CD4-positive, alpha-beta memory T cell (primary cell): ENCODE data around the gene PARK7. TPM values are rescaled to one million over a fixed set of nuclear protein-coding genes. Genes with fewer than 3 reads are reported as not detected.

Experiments
- CTCF ChIA-PET: fragments of 350-600 bp; sonication (Branson Sonifier 250); formaldehyde crosslinking; loops from one replicate; lab custom pipeline; 2021; ENCODE audit warnings: inconsistent platforms; ENCODE audit not compliant: partially characterized antibody; lab: Charles Lee
- POLR2A ChIA-PET: fragments of 350-600 bp; sonication (Branson Sonifier 250); formaldehyde crosslinking; loops from one replicate; lab custom pipeline; 2021; ENCODE audit not compliant: partially characterized antibody; lab: Charles Lee
- DNase-seq, 5 donors: peaks; one replicate each; pipeline versions ENCODE4 v3.0.0 to v3.0.0-alpha.2; 2020 to 2022; ENCODE audit warnings: mixed read lengths in 1 of 5
- H3K27ac ChIP-seq: one replicate; pipeline ENCODE4 v1.7.0; 2013; ENCODE audit warnings: low read depth, low read length
- H3K27me3 ChIP-seq: 2 replicates; pipeline ENCODE4 v1.7.0; 2013; ENCODE audit warnings: mild to moderate bottlenecking, low read length, moderate library complexity; ENCODE audit not compliant: insufficient read depth
- H3K36me3 ChIP-seq: 2 replicates; pipeline ENCODE4 v1.7.0; 2013; ENCODE audit warnings: mild to moderate bottlenecking, low read length, moderate library complexity; ENCODE audit not compliant: insufficient read depth
- H3K4me1 ChIP-seq: 2 replicates; pipeline ENCODE4 v1.7.0; 2013; ENCODE audit warnings: mild to moderate bottlenecking, low read length, moderate library complexity; ENCODE audit not compliant: insufficient read depth
- H3K4me3 ChIP-seq, 2 donors: one replicate each; pipeline ENCODE4 v1.7.0; 2013; ENCODE audit warnings: low read length in 2 of 2, mild to moderate bottlenecking in 1 of 2
- H3K9me3 ChIP-seq, 2 donors: one replicate each; pipeline ENCODE4 v1.7.0; 2013; ENCODE audit warnings: low read length in 2 of 2, control low read depth in 1 of 2; ENCODE audit not compliant: control insufficient read depth in 1 of 2
- H3K27ac Mint-ChIP-seq, 7 donors: one replicate each; pipeline ENCODE4 v1.8.0; 2020 to 2021; ENCODE audit warnings: mixed read lengths in 7 of 7, mild to moderate bottlenecking in 6 of 7, inconsistent platforms in 3 of 7, moderate library complexity in 3 of 7
- H3K27me3 Mint-ChIP-seq, 2 donors: one replicate each; pipeline ENCODE4 v1.8.0; 2020 to 2021; ENCODE audit warnings: mixed read lengths in 2 of 2
- H3K36me3 Mint-ChIP-seq, 2 donors: one replicate each; pipeline ENCODE4 v1.8.0; 2020 to 2021; ENCODE audit warnings: mixed read lengths in 2 of 2, inconsistent platforms in 1 of 2, mild to moderate bottlenecking in 1 of 2
- H3K4me1 Mint-ChIP-seq, 4 donors: one replicate each; pipeline ENCODE4 v1.8.0; 2020 to 2021; ENCODE audit warnings: mixed read lengths in 4 of 4, mild to moderate bottlenecking in 1 of 4
- H3K4me3 Mint-ChIP-seq, 8 donors: one replicate each; pipeline ENCODE4 v1.8.0; 2020 to 2021; ENCODE audit warnings: mixed read lengths in 8 of 8, mild to moderate bottlenecking in 7 of 8, moderate library complexity in 6 of 8, inconsistent platforms in 3 of 8
- H3K9me3 Mint-ChIP-seq, 8 donors: one replicate each; pipeline ENCODE4 v1.8.0; 2020 to 2021; ENCODE audit warnings: mixed read lengths in 8 of 8, mild to moderate bottlenecking in 5 of 8, inconsistent platforms in 3 of 8, moderate library complexity in 1 of 8
- intact Hi-C: fragments of 100-400 bp; cut with micrococcal nuclease; formaldehyde crosslinking; loops from one replicate; pipeline ENCODE4 v1.15.1; 2023
- polyA plus RNA-seq, 2 donors: library from polyadenylated mRNA; unstranded; fragments of 300-500 nt; fragmentation: Illumina TruSeq; gene quantifications; one replicate each; pipeline ENCODE4 v1.2.3, GENCODE V29; 2021
- total RNA-seq, 2 experiments: library from RNA; stranded (reverse); gene quantifications; one replicate each; pipeline ENCODE4 v1.2.3, GENCODE V29; 2021

Gene PARK7
- total and polyA plus RNA-seq, 4 experiments from 2014 or later, result 112 to 381 (median 232) TPM

DNA sequence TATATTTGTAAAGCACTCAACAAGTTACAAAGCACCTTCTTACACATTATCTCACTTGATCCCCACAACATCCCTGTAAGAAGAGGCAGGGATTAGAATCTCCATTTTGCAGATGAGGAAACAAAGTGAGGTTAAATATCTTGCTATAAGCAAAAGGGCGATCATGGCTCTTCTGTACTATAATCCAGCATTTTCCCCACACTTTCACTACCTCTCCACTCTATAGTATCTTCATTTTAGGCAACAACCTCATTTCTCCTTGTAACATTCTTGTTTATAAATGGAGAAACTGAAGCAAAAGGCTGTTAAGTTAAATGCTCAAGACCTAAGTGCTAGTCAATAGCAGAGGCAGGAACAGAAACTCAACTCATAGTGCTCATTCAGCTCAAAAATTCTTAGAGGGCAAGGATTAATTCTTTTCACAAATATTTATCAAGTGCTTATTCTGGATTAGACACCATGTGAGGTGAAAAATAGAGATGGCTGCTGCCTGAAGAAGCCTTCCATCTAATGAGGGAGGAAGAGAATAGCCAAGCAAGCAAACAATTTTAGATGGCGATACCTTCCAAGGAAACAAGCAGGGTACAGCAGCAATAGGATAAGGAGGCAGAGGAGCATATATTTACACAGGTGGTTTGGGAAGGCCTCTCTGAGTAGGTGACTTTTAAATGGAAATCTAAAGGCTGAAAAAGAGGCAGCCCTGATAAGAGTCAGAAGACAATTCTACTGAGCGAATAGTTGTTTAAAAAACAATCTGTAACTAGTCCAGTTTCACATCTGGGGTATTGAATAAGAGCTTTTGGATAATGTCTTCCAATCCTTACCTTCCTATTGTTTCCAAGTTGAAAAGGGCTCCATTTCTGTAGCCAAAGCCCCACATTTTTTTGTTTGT, 61.1 kb downstream of the PARK7 start:
- peaks cover 8 to 13% (median 10%) of the 10 kb centered on the region in 4 donors for H3K4me1 Mint-ChIP-seq
- H3K27ac Mint-ChIP-seq, result peak overlapping the region in 1 of 7 donors; percentile 29
- no peak overlapping the region for H3K4me3 Mint-ChIP-seq

DNA sequence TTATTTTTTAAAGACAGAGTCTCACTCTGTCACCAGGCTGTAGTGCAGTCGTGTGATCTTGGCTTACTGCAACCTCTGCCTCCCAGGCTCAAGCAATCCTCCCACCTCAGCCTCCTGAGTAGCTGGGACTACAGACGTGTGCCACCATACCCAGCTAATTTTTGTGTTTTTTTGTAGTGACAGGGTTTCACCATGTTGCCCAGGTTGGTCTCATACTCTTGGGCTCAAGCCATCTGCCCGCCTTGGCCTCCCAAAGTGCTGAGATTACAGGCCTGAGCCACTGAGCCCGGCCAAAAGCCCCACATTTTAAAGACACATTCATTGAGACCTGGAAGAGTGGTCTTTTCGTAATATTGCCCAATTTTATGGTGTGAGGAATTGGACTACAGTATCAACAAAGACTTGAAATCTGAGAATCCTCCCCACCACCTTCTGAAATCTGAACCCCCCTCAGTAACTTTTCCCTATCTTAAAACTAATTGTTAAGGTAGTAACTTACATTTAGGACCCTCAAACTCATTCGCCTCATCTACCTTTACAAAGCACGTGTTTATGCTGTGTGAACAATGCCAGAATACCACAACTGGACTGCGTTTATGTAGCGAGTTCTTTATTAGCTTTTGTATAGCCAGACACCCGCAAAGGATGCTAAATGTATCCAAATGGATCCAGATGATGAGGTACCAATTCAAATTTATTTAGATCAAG, 61.9 kb downstream of the PARK7 start:
- Histone ChIP-seq H3K9me3 (no peaks in the 10 kb centered on the region), H3K36me3 (no peaks in the 10 kb centered on the region), H3K4me1 (peaks cover 14% of the 10 kb centered on the region), H3K27ac (no peak overlapping the region), H3K4me3 (no peak overlapping the region), H3K27me3 (peaks cover 6% of the 10 kb centered on the region)
- intact Hi-C loops, result no loop called here
- Mint-ChIP-seq H3K27ac (no peak overlapping the region), H3K4me1 (peaks cover 8 to 13% (median 10%) of the 10 kb centered on the region in 4 donors), H3K36me3 (no peaks in the 10 kb centered on the region), H3K9me3 (peaks cover 0 to 3% (median 0%) of the 10 kb centered on the region in 8 donors), H3K4me3 (no peak overlapping the region), H3K27me3 (peaks cover 11 to 19% of the 10 kb centered on the region in 2 donors)
- no peak for DNase-seq
- POLR2A ChIA-PET, result no interaction called here
- CTCF ChIA-PET, result interaction anchor here (2.4 kb wide), 1 partner anchor 9 kb away, joined by 11 read pairs; no protein-coding TSS in a partner anchor

More for the DNA sequence above, 61.1 kb downstream of the PARK7 start:
- Histone ChIP-seq H3K9me3 (no peaks in the 10 kb centered on the region), H3K4me3 (no peak overlapping the region), H3K27ac (no peak overlapping the region), H3K36me3 (no peaks in the 10 kb centered on the region), H3K27me3 (peaks cover 6% of the 10 kb centered on the region), H3K4me1 (peaks cover 14% of the 10 kb centered on the region)
- Mint-ChIP-seq H3K9me3 (peaks cover 0 to 3% (median 0%) of the 10 kb centered on the region in 8 donors), H3K36me3 (no peaks in the 10 kb centered on the region), H3K27me3 (peaks cover 14 to 21% of the 10 kb centered on the region in 2 donors)
- ChIA-PET POLR2A (no interaction called here), CTCF (interaction anchor here (2.4 kb wide), 1 partner anchor 8 kb away, joined by 11 read pairs; no protein-coding TSS in a partner anchor)
- intact Hi-C loops, result no loop called here
- no peak for DNase-seq

DNA sequence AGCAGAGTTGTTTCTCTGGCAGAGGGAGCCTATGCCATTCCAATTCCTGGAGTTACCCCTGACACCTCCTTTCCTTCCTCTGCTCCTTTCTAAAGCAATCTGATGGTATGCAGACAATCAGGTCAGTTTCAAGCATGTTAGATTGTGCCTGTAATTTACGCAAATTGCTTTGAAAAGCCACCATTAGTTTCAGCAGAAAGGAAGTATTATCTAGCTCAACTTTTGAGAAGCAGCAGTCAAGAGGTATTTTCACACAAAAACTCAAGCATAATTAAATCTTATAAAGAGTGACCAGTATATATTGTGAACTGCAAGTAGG, 62.4 kb downstream of the PARK7 start:
- Histone ChIP-seq H3K4me1 (peaks cover 14% of the 10 kb centered on the region), H3K27me3 (peaks cover 6% of the 10 kb centered on the region), H3K36me3 (no peaks in the 10 kb centered on the region), H3K27ac (no peak overlapping the region), H3K4me3 (no peak overlapping the region), H3K9me3 (no peaks in the 10 kb centered on the region)
- peaks cover 8 to 16% of the 10 kb centered on the region in 2 donors for H3K27me3 Mint-ChIP-seq
- H3K36me3 Mint-ChIP-seq, result no peaks in the 10 kb centered on the region
- intact Hi-C loops, result no loop called here
- DNase-seq, result no peak
- H3K4me1 Mint-ChIP-seq, result peaks cover 8 to 13% (median 10%) of the 10 kb centered on the region in 4 donors
- ChIA-PET POLR2A (no interaction called here), CTCF (interaction anchor here (2.4 kb wide), 1 partner anchor 9 kb away, joined by 11 read pairs; no protein-coding TSS in a partner anchor)
- H3K4me3 Mint-ChIP-seq, result no peak overlapping the region
- peaks cover 0 to 3% (median 0%) of the 10 kb centered on the region in 8 donors for H3K9me3 Mint-ChIP-seq
- no peak overlapping the region for H3K27ac Mint-ChIP-seq

DNA sequence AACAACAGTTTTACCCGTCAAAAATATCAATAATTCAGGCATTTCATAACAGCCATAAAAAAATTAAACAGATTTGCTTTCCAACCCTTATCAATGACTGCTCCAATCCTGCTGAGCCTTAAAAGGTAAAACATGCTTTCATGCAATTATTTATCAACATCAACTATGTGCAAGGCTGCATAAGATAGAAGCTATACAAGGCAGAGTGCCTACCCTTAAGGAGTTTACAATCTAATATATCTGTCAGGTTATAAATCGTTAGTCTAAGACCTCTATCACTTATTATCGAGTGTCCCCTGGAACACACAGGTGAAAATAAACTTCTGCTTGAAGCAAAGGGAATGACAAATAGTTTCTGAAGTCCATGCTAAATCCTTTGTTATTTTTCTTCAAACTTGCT, 62.8 kb downstream of the PARK7 start:
- no peak overlapping the region for H3K4me3 ChIP-seq
- no peaks in the 10 kb centered on the region for H3K36me3 ChIP-seq
- H3K4me1 ChIP-seq, result peaks cover 14% of the 10 kb centered on the region
- Mint-ChIP-seq H3K27me3 (peaks cover 7 to 13% of the 10 kb centered on the region in 2 donors), H3K27ac (no peak overlapping the region), H3K9me3 (peaks cover 0 to 3% (median 0%) of the 10 kb centered on the region in 8 donors), H3K4me3 (no peak overlapping the region), H3K4me1 (peaks cover 8 to 13% (median 10%) of the 10 kb centered on the region in 4 donors), H3K36me3 (no peaks in the 10 kb centered on the region)
- DNase-seq, result no peak
- ChIA-PET POLR2A (no interaction called here), CTCF (interaction anchor here (2.4 to 5.3 kb wide), 2 partner anchors 10 to 291 kb away, joined by 11 to 32 read pairs; no protein-coding TSS in a partner anchor)
- intact Hi-C loops, result no loop called here
- H3K27me3 ChIP-seq, result peaks cover 6% of the 10 kb centered on the region
- H3K27ac ChIP-seq, result no peak overlapping the region
- no peaks in the 10 kb centered on the region for H3K9me3 ChIP-seq

DNA sequence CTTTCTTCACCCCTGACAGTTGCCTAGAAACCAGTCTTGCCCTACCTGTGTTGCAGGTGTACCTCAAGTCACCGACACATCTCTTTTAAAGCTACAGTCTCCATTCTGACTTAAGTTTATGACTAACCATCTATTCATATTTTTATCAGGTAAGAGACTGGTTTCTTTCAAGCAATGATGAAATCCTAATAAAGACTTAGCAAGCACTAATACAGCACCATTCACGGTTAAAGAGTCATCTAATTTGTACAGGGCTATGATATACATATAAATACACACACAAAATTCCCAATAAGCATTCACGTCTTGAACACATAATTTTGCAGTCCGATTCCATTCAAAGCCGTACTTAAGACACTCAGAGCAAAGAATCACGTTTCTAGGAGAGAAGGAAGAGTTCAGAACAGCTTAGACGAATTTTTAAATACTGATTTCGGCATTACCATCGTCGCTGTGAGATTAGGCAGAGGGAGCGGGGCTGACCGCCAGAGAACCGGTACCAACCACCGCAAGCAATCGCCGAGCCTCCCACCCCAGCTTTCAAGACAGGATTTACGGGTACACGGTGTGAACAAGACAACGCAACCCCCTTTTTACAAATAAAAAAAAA, 63.7 kb downstream of the PARK7 start:
- Mint-ChIP-seq H3K9me3 (peaks cover 0 to 3% (median 0%) of the 10 kb centered on the region in 8 donors), H3K27ac (peak overlapping the region; percentile 7 to 89 (median 63)), H3K4me3 (peak overlapping the region; percentile 77 to 91 (median 86)), H3K4me1 (peaks cover 8 to 13% (median 10%) of the 10 kb centered on the region in 4 donors), H3K36me3 (no peaks in the 10 kb centered on the region), H3K27me3 (peaks cover 7 to 13% of the 10 kb centered on the region in 2 donors)
- DNase-seq, result peak in 1 of 5 donors; percentile 11
- Histone ChIP-seq H3K27ac (no peak overlapping the region), H3K4me1 (peaks cover 14% of the 10 kb centered on the region), H3K9me3 (no peaks in the 10 kb centered on the region), H3K36me3 (no peaks in the 10 kb centered on the region), H3K27me3 (peaks cover 6% of the 10 kb centered on the region), H3K4me3 (peak overlapping the region in 1 of 2 donors; percentile 33)
- CTCF ChIA-PET, result interaction anchor here (2.4 to 5.3 kb wide), 2 partner anchors 11 to 290 kb away, joined by 11 to 32 read pairs; no protein-coding TSS in a partner anchor
- POLR2A ChIA-PET, result interaction anchor here (0.5 kb wide), 1 partner anchor 84 kb away, joined by 3 read pairs; no protein-coding TSS in a partner anchor
- intact Hi-C loops, result no loop called here

DNA sequence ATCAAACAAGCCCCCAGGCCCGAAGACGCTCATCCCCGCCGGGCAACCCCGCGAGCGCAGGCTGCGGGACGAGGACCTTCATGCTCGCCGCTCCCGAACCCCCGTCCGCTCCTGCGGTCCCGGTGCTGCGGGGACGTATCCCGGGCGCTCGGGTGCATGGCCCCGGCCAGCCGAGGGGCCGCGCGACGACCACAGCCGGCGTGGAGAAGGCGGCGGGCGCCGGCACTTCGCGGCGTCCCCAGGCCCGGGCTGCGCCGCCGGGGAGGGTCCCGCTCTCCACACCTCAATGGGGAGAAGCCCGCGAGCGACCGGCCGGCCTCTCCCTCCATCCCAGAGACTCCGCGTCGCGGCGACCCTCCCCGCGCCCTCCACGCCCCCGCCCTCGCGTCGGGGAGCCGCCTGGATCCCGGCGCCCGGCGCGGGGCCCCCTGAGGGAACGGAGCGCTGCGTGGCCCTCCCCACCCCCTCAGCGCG, 64.2 kb downstream of the PARK7 start:
- POLR2A ChIA-PET, result interaction anchor here (1.0 kb wide), 2 partner anchors 9 to 293 kb away, joined by 4 read pairs; no protein-coding TSS in a partner anchor
- peaks cover 8 to 13% (median 10%) of the 10 kb centered on the region in 4 donors for H3K4me1 Mint-ChIP-seq

More for the DNA sequence above, 64.2 kb downstream of the PARK7 start:
- DNase-seq, result peak in 3 of 5 donors; percentile 6 to 9 (median 9)
- intact Hi-C loops, result loop anchor here (1.0 kb wide), 2 partner anchors 127 to 293 kb away; partner anchors contain the start of gene SLC45A1
- Histone ChIP-seq H3K27ac (no peak overlapping the region), H3K27me3 (peaks cover 6% of the 10 kb centered on the region), H3K4me1 (peaks cover 14% of the 10 kb centered on the region), H3K9me3 (no peaks in the 10 kb centered on the region), H3K36me3 (no peaks in the 10 kb centered on the region), H3K4me3 (peak overlapping the region in 1 of 2 donors; percentile 33)
- peak overlapping the region; percentile 77 to 91 (median 86) for H3K4me3 Mint-ChIP-seq
- H3K27ac Mint-ChIP-seq, result peak overlapping the region in 6 of 7 donors; percentile 8 to 89 (median 65)
- peaks cover 7 to 13% of the 10 kb centered on the region in 2 donors for H3K27me3 Mint-ChIP-seq
- peaks cover 0 to 3% (median 0%) of the 10 kb centered on the region in 8 donors for H3K9me3 Mint-ChIP-seq
- no peaks in the 10 kb centered on the region for H3K36me3 Mint-ChIP-seq
- CTCF ChIA-PET, result interaction anchor here (5.3 kb wide), 1 partner anchor 290 kb away, joined by 32 read pairs; no protein-coding TSS in a partner anchor
